PC-3 (cell line): ENCODE data around the gene LRRC37A3. TPM values are rescaled to one million over a fixed set of nuclear protein-coding genes. Genes with fewer than 3 reads are reported as not detected.
"Not testable (repeated sequence)": the region's sequence is repeated elsewhere in the genome, so short reads cannot be mapped to it uniquely, and the experiment has no call there.

Source experiments
- ATAC-seq: fragments of 200-7000 bp; cut with Tn5 transposase; 2 replicates; pipeline ENCODE4 v1.9.1; 2020; ENCODE audit warnings: mild to moderate bottlenecking, moderate library complexity
- BruUV-seq: library from RNA; stranded (reverse); fragments of 400-500 nt; replicated peaks from 2 replicates; lab custom pipeline; 2021; lab: Mats Ljungman, UMichigan
- CTCF ChIA-PET: fragments of 300-600 bp; sonication (Branson Sonifier 250); formaldehyde crosslinking; loops from one replicate; lab custom pipeline; 2022; ENCODE audit warnings: antibody characterized with exemption; lab: Charles Lee
- POLR2A ChIA-PET: fragments of 300-600 bp; sonication (Branson Sonifier 250); formaldehyde crosslinking; loops from one replicate; lab custom pipeline; 2022; ENCODE audit warnings: antibody characterized with exemption; ENCODE audit not compliant: unreplicated experiment; lab: Charles Lee
- DNase-seq: peaks from one replicate; pipeline ENCODE4 v3.0.0-alpha.2; 2015
- H2AFZ ChIP-seq: fragments of 300-600 bp; sonication (generic); 2 replicates; pipeline ENCODE4 v1.6.0; 2016; ENCODE audit warnings: antibody characterized with exemption, low read length
- H3F3A ChIP-seq: fragments of 300-600 bp; sonication (generic); one replicate; pipeline ENCODE4 v1.6.0; 2017; ENCODE audit warnings: antibody characterized with exemption, low read length, control low read depth, mild to moderate bottlenecking; ENCODE audit not compliant: unreplicated experiment
- H3K27ac ChIP-seq: fragments of 300-600 bp; sonication (generic); 2 replicates; pipeline ENCODE4 v1.5.1; 2016; ENCODE audit warnings: mild to moderate bottlenecking, low read length
- H3K27me3 ChIP-seq: fragments of 300-600 bp; sonication (generic); 2 replicates; pipeline ENCODE4 v1.6.1; 2016; ENCODE audit warnings: low read length, mixed read lengths
- H3K36me3 ChIP-seq: fragments of 300-600 bp; sonication (generic); 2 replicates; pipeline ENCODE4 v1.6.1; 2016; ENCODE audit warnings: low read depth, mixed run types, low read length, mixed read lengths
- H3K4me1 ChIP-seq: fragments of 300-600 bp; sonication (generic); 2 replicates; pipeline ENCODE4 v1.5.1; 2016; ENCODE audit warnings: low read length; ENCODE audit not compliant: insufficient read depth
- H3K4me2 ChIP-seq: fragments of 300-600 bp; sonication (generic); 2 replicates; pipeline ENCODE4 v1.6.0; 2016; ENCODE audit warnings: low read length
- H3K4me3 ChIP-seq: fragments of 300-600 bp; sonication (generic); 2 replicates; pipeline ENCODE4 v1.5.1; 2016; ENCODE audit warnings: mild to moderate bottlenecking, low read length, mixed read lengths
- H3K79me2 ChIP-seq: fragments of 300-600 bp; sonication (generic); 2 replicates; pipeline ENCODE4 v1.6.1; 2017; ENCODE audit warnings: low read length, mixed read lengths
- H3K9ac ChIP-seq: fragments of 300-600 bp; sonication (generic); 2 replicates; pipeline ENCODE4 v1.6.0; 2016; ENCODE audit warnings: mild to moderate bottlenecking, low read length
- H3K9me2 ChIP-seq: fragments of 300-600 bp; sonication (generic); replicated peaks from 2 replicates; pipeline ENCODE4 v1.6.1; 2016; ENCODE audit warnings: mixed run types, low read length, mixed read lengths
- H3K9me3 ChIP-seq: fragments of 300-600 bp; sonication (generic); 2 replicates; pipeline ENCODE4 v1.6.1; 2016; ENCODE audit warnings: low read length, mixed read lengths
- H4K20me1 ChIP-seq: fragments of 300-600 bp; sonication (generic); 2 replicates; pipeline ENCODE4 v1.6.1; 2016; ENCODE audit warnings: low read length, mixed read lengths
- EZH2 ChIP-seq: fragments of 300-600 bp; sonication (generic); IDR thresholded peaks from one replicate; pipeline ENCODE4 v1.6.1; 2017; ENCODE audit warnings: antibody characterized with exemption, mild to moderate bottlenecking, low read length; ENCODE audit not compliant: unreplicated experiment
- EZH2phosphoT487 ChIP-seq: fragments of 300-600 bp; sonication (generic); IDR thresholded peaks from 2 replicates; pipeline ENCODE4 v1.6.1; 2018; ENCODE audit warnings: mild to moderate bottlenecking, antibody characterized with exemption, low read length, borderline replicate concordance
- intact Hi-C: fragments of 100-400 bp; cut with micrococcal nuclease; formaldehyde crosslinking; loops from 2 replicates; pipeline ENCODE4 v1.9.0; 2023
- total RNA-seq: library from RNA; depleted of rRNA; stranded (reverse); fragments of >200 nt; gene quantifications from 2 replicates; pipeline ENCODE4 v1.2.3, GENCODE V29; 2014
- TF ChIP-seq, protein P1 (sequence below): fragments of 300-600 bp; sonication (generic); conservative IDR thresholded peaks from 2 replicates; pipeline ENCODE4 v1.5.1; 2017; ENCODE audit warnings: antibody characterized with exemption, low read depth, mild to moderate bottlenecking, low read length

The LRRC37A3 gene
- total RNA-seq, 1 experiment from 2014 or later = 7.1 TPM

DNA sequence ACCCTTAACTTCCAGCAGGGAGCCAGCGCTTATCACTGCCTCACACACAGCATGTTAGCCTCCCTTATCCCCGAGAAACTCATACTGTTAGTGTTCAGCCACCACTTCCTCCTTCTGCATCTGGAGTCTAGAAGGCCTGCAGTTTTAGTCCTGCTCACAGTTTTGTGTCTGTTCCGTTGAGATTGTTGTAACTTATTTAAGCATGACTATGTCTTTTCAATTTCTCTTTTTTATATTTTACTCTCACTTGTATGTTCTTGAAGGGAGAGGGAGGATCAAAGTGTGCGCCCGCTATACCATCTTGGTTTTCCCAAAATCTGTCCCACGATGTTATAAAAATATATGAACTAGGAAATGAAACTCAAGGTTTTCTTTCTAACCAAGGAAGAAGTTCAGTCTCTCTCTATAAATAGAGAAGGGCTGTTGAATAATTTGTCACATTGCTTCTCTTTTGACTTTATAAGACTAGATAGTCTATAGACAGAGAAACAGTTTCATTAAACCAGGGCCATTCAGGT is 3.8 kb upstream of the LRRC37A3 start:
- H3K4me1 ChIP-seq, ATAC-seq, POLR2A ChIA-PET, H4K20me1 ChIP-seq, BruUV-seq, H3K9me3 ChIP-seq, H3K27me3 ChIP-seq, H3K36me3 ChIP-seq, H3K9me2 ChIP-seq, H3K27ac ChIP-seq, H3F3A ChIP-seq, H3K4me3 ChIP-seq, H3K9ac ChIP-seq, H2AFZ ChIP-seq, H3K79me2 ChIP-seq, intact Hi-C loops, H3K4me2 ChIP-seq, DNase-seq: not testable (repeated sequence)
- CTCF ChIA-PET = interaction anchor here (0.8 kb wide), 1 partner anchor 341 kb away, joined by 12 read pairs; no protein-coding TSS in a partner anchor

DNA sequence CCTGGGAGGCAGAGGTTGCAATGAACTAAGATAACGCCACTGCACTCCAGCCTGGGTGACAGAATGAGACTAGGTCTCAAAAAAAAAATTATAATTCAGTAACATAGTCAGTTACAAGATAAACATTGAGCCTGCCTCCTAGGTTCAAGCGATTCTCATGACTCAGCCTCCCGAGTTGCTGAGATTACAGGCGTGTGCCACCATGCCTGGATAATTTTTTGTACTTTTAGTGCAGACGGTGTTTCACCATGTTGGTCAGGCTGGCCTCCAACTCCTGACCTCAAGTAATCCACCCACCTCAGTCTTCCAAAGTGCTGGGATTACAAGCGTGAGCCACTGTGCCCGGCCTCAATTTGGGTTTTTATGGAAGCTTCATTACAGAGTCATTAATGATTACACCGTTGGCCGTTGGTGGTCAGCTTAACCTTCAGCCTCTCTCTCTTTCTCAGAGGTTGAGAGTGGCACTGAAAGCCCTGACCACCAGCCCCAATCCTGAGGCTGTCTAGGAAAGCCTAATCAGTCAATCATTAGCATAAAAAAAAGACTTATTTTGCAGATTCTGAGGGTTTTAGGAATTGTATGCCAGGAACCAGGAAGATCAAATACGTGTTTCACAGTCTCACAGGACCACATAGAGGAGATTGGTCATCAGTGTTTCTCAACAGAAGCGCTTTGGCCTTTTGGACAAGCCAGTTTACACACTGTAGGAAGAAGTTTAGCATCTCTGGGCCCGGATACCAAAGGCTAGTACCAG is 1.3 kb upstream of the LRRC37A3 start:
- no peaks in the 10 kb centered on the region for H4K20me1 ChIP-seq
- ChIA-PET POLR2A (no interaction called here), CTCF (no interaction called here)
- H3F3A ChIP-seq = no peaks in the 10 kb centered on the region
- no peak overlapping the region for H3K9ac ChIP-seq
- H3K4me3 ChIP-seq = no peak overlapping the region; the same call in 1 of the 2 replicates
- H3K27ac ChIP-seq = no peak overlapping the region
- BruUV-seq = no TSS peak
- no peaks in the 10 kb centered on the region for H3K9me3 ChIP-seq
- H3K4me1 ChIP-seq = peaks cover 5% of the 10 kb centered on the region
- peak overlapping the region; percentile 81; the same call in 1 of the 2 replicates for H3K4me2 ChIP-seq
- TF ChIP-seq, protein P1, sequence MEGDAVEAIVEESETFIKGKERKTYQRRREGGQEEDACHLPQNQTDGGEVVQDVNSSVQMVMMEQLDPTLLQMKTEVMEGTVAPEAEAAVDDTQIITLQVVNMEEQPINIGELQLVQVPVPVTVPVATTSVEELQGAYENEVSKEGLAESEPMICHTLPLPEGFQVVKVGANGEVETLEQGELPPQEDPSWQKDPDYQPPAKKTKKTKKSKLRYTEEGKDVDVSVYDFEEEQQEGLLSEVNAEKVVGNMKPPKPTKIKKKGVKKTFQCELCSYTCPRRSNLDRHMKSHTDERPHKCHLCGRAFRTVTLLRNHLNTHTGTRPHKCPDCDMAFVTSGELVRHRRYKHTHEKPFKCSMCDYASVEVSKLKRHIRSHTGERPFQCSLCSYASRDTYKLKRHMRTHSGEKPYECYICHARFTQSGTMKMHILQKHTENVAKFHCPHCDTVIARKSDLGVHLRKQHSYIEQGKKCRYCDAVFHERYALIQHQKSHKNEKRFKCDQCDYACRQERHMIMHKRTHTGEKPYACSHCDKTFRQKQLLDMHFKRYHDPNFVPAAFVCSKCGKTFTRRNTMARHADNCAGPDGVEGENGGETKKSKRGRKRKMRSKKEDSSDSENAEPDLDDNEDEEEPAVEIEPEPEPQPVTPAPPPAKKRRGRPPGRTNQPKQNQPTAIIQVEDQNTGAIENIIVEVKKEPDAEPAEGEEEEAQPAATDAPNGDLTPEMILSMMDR = no peak
- TF ChIP-seq EZH2phosphoT487 = no peak
- intact Hi-C loops = loop anchor here (2.0 kb wide), 1 partner anchor 42 kb away; no protein-coding TSS in a partner anchor
- no peaks in the 10 kb centered on the region for H3K36me3 ChIP-seq
- H3K79me2 ChIP-seq = no peaks in the 10 kb centered on the region
- H3K9me2 ChIP-seq = no peaks in the 10 kb centered on the region
- no peaks in the 10 kb centered on the region for H3K27me3 ChIP-seq
- DNase-seq (no peak), ATAC-seq (no peak)
- H2AFZ ChIP-seq = peak overlapping the region; percentile 78

DNA sequence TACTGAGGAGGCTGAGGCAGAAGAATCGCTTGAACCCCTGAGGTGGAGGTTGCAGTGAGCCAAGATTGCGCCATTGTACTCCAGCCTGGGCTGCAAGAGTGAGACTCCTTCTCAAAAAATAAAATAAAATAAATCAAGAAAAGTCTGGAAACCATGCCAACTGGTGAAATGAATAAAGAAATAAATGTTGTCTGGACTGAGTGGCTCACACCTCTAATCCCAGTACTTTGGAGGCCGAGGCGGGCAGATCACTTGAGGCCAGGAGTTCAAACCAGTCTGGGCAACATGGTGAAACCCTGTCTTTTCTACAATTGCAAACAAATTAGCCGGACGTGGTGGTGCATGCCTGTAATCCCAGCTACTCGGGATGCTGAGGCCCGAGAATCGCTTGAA is 744 bp upstream of the LRRC37A3 start:
- Histone ChIP-seq H3F3A (no peaks in the 10 kb centered on the region), H3K79me2 (no peaks in the 10 kb centered on the region), H3K27ac (no peak overlapping the region), H3K9ac (peak overlapping the region; percentile 84), H2AFZ (peak overlapping the region; percentile 78), H3K27me3 (no peaks in the 10 kb centered on the region), H3K9me2 (no peaks in the 10 kb centered on the region), H3K4me2 (peak overlapping the region; percentile 81), H3K36me3 (no peaks in the 10 kb centered on the region), H3K4me3 (peak overlapping the region; percentile 79), H3K9me3 (no peaks in the 10 kb centered on the region), H3K4me1 (peaks cover 5% of the 10 kb centered on the region), H4K20me1 (no peaks in the 10 kb centered on the region)
- POLR2A ChIA-PET = no interaction called here
- TF ChIP-seq, protein P1 = no peak
- no peak for TF ChIP-seq EZH2phosphoT487
- TF ChIP-seq EZH2 = no peak
- ATAC-seq (peak; percentile 8), DNase-seq (peak; percentile 34)
- intact Hi-C loops = loop anchor here (2.0 kb wide), 1 partner anchor 43 kb away; no protein-coding TSS in a partner anchor
- no TSS peak for BruUV-seq
- CTCF ChIA-PET = interaction anchor here (1.6 kb wide), 1 partner anchor 143 kb away, joined by 6 read pairs; no protein-coding TSS in a partner anchor

DNA sequence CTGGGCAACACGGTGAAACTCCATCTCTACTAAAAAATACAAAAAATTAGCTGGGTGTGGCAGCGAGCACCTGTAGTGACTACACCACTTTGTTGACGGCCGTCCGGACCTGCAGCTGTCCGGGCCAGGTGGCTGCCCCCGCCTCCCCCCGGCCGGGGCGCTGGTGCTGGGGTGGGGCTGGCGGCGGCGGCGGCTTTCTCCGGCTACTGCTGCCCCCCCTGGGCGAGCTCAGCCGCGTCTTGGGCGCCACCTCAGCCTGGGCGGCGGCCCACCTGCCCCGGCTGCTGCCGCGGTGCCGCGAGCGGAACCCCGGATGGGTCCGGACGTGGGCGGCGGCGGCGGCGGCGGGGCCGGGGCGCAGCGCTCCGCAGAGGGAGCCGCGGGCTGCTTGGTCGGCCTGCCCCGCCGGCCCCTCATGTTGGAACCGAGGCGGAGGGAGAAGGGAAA is 413 bp downstream of the LRRC37A3 start:
- H3K79me2 ChIP-seq, H3K9me2 ChIP-seq, BruUV-seq, H3F3A ChIP-seq, POLR2A ChIA-PET, H3K9me3 ChIP-seq, H3K36me3 ChIP-seq, H4K20me1 ChIP-seq, H3K4me1 ChIP-seq, H3K27me3 ChIP-seq: not testable (repeated sequence)
- peak; percentile 58 for ATAC-seq
- intact Hi-C loops = loop anchor here (5.0 kb wide), 1 partner anchor 142 kb away; no protein-coding TSS in a partner anchor
- peak overlapping the region; percentile 84 for H3K9ac ChIP-seq
- H3K27ac ChIP-seq = peak overlapping the region; percentile 72
- CTCF ChIA-PET = interaction anchor here (0.6 to 1.6 kb wide), 4 partner anchors 74 to 222 kb away, joined by 4 to 11 read pairs (median 6); partner anchors contain the start of gene GNA13
- DNase-seq = peak; percentile 68
- H2AFZ ChIP-seq = peak overlapping the region; percentile 78; the same call in 1 of the 2 replicates
- peak overlapping the region; percentile 81 for H3K4me2 ChIP-seq
- H3K4me3 ChIP-seq = peak overlapping the region; percentile 79
